GM19240 (cell line): ENCODE measurements around the gene C2CD4A.
"Not testable (repeated sequence)": the region's sequence is repeated elsewhere in the genome, so short reads cannot be mapped to it uniquely, and the experiment has no call there.

Experiments
- DNase-seq: peaks from one replicate; pipeline ENCODE4 v3.0.0; 2011; ENCODE audit warnings: low spot score; ENCODE audit not compliant: insufficient read length

Gene C2CD4A

GRCh38 chr15:62066663-62067447 lies at the start of gene C2CD4A:
Gene C2CD4A, plus strand, starts transcription at chr15:62066977. Its CDS starts 637 bp downstream, at chr15:62067614.
- no peak for DNase-seq

- no peak for DNase-seq
These were observed 46.1 kb upstream of the C2CD4A start for GRCh38 chr15:62020576-62021160.

- DNase-seq = no peak
These were observed 44.7 kb upstream of the C2CD4A start for GRCh38 chr15:62021991-62022600.

- DNase-seq = no peak
These were observed 40.1 kb upstream of the C2CD4A start for GRCh38 chr15:62026487-62027262.

GRCh38 chr15:62027263-62027565 lies 39.6 kb upstream of the C2CD4A start:
- DNase-seq = no peak

GRCh38 chr15:62027916-62028315 lies 38.9 kb upstream of the C2CD4A start:
- no peak for DNase-seq

- no peak for DNase-seq
These were observed 31.4 kb upstream of the C2CD4A start for GRCh38 chr15:62035256-62035924.

GRCh38 chr15:62046078-62046743 lies 20.6 kb upstream of the C2CD4A start:
- no peak for DNase-seq

- DNase-seq = no peak
These were observed 19.4 kb upstream of the C2CD4A start for GRCh38 chr15:62047282-62047827.

- DNase-seq = not testable (repeated sequence)
These were observed 18.5 kb upstream of the C2CD4A start for GRCh38 chr15:62048254-62048653.

GRCh38 chr15:62050115-62050514 lies 16.7 kb upstream of the C2CD4A start:
- DNase-seq = no peak

GRCh38 chr15:62051166-62051565 lies 15.6 kb upstream of the C2CD4A start:
- no peak for DNase-seq

GRCh38 chr15:62052713-62053112 lies 14.1 kb upstream of the C2CD4A start:
- DNase-seq = no peak

GRCh38 chr15:62053439-62054085 lies 13.2 kb upstream of the C2CD4A start:
- DNase-seq = no peak

- no peak for DNase-seq
These were observed 11.8 kb upstream of the C2CD4A start for GRCh38 chr15:62054979-62055378.

GRCh38 chr15:62057341-62057980 lies 9.3 kb upstream of the C2CD4A start:
- no peak for DNase-seq

- no peak for DNase-seq
These were observed 8.3 kb upstream of the C2CD4A start for GRCh38 chr15:62058327-62059028.

GRCh38 chr15:62059108-62059815 lies 7.5 kb upstream of the C2CD4A start:
- no peak for DNase-seq

- peak; percentile 47 for DNase-seq
These were observed 7.0 kb upstream of the C2CD4A start for GRCh38 chr15:62059816-62060112.
